ENCODE measurements around the gene SYCP2L. TPM values are rescaled to one million over a fixed set of nuclear protein-coding genes. Genes with fewer than 3 reads are reported as not detected.
"Not testable (repeated sequence)": the region's sequence is repeated elsewhere in the genome, so short reads cannot be mapped to it uniquely, and the experiment has no call there.

SYCP2L gene
- total and polyA plus RNA-seq, 8 donors = 1.1 to 2.3 (median 1.4) TPM

DNA sequence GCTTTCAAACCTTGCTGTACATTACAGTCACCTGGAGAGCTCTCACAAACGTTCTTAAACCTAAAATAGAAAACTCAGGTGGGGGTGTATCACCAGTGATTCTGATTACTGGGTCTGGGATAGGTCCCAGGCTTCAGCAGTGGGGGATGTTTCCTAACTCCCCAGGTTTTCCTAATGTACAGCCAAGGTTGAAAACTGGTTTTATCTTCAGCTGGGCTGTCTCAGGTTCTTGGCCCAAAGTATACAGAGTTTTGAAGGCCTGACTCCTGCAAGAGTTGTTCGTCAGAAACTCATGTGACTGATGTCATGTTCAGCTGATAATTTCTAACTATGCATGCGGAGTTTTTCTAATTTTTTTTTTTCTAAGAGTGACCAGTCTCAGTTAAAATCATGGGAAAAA is 9.8 kb downstream of the SYCP2L start:
- ATAC-seq = peak in 2 of 4 donors; percentile 22 to 58
- TF ChIP-seq, protein P1, sequence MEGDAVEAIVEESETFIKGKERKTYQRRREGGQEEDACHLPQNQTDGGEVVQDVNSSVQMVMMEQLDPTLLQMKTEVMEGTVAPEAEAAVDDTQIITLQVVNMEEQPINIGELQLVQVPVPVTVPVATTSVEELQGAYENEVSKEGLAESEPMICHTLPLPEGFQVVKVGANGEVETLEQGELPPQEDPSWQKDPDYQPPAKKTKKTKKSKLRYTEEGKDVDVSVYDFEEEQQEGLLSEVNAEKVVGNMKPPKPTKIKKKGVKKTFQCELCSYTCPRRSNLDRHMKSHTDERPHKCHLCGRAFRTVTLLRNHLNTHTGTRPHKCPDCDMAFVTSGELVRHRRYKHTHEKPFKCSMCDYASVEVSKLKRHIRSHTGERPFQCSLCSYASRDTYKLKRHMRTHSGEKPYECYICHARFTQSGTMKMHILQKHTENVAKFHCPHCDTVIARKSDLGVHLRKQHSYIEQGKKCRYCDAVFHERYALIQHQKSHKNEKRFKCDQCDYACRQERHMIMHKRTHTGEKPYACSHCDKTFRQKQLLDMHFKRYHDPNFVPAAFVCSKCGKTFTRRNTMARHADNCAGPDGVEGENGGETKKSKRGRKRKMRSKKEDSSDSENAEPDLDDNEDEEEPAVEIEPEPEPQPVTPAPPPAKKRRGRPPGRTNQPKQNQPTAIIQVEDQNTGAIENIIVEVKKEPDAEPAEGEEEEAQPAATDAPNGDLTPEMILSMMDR (IDR thresholded peaks at IDR 0.05) = no peak
- no peaks in the 10 kb centered on the region for H3K27me3 ChIP-seq
- no peak overlapping the region for H3K4me3 ChIP-seq
- WGBS, 2 donors = 38 to 40% methylated on average over 3 of the region's 3 CpGs
- DNase-seq = no peak
- no peaks in the 10 kb centered on the region for H3K36me3 ChIP-seq
- intact Hi-C loops (cut with DNase I) = no loop called here
- no peak overlapping the region for H3K27ac ChIP-seq
- no peaks in the 10 kb centered on the region for H3K9me3 ChIP-seq
- FAIRE-seq = no peak
- no peaks in the 10 kb centered on the region for H3K4me1 ChIP-seq

DNA sequence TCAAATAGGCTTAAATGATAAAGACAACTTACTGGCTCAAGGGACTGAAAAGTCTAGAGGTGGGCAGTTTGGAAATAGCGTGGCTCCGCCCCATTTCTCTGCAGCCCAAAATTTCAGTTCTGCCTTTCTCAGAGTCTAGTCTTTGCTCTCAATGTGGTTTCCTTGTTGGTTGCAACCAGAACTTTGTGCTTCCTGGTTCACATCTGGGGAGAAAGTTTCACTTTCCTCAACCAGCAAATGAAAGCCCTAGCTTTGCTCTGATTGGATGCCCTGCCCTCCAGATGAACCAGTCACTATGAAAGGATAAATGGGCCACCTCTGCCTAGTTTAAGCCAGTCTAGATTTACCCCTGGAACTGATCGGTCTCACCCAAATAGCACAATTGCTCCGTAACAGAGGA is 14.9 kb downstream of the SYCP2L start:
- intact Hi-C loops (cut with DNase I) = no loop called here
- H3K4me3 ChIP-seq = no peak overlapping the region
- 81 to 93% methylated on average over 4 of the region's 4 CpGs for WGBS, 2 donors
- DNase-seq = no peak
- H3K36me3 ChIP-seq = no peaks in the 10 kb centered on the region
- no peak overlapping the region for H3K27ac ChIP-seq
- H3K4me1 ChIP-seq = no peaks in the 10 kb centered on the region
- no peaks in the 10 kb centered on the region for H3K27me3 ChIP-seq
- peak in 2 of 4 donors; percentile 46 to 66 for ATAC-seq
- no peak for FAIRE-seq
- TF ChIP-seq, protein P1 (IDR thresholded peaks at IDR 0.05) = no peak
- H3K9me3 ChIP-seq = no peaks in the 10 kb centered on the region

DNA sequence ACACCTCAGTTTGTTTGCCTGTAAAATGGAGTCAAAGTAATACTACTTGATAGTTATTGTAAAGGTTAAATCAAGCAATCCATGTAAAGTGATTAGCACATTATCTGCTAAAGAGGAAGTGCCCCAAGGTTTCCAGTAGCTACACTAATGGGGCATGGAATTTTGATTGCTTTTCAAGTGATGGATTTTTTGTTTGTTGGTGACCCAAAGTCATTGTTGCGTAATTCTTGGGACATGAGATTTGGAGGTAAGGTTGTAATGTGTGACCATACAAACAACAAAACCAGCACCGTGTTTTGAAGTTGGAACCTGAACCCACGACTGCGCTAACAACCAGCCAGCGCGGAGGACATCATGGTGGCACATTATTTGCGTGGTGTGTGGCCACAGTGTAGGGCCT is 17.2 kb downstream of the SYCP2L start:
- Histone ChIP-seq H3K9me3 (no peaks in the 10 kb centered on the region), H3K27me3 (no peaks in the 10 kb centered on the region), H3K4me3 (no peak overlapping the region), H3K36me3 (no peaks in the 10 kb centered on the region), H3K4me1 (no peaks in the 10 kb centered on the region), H3K27ac (no peak overlapping the region)
- FAIRE-seq (no peak), DNase-seq (no peak), ATAC-seq (no peak)
- TF ChIP-seq, protein P1 (IDR thresholded peaks at IDR 0.05) = no peak
- WGBS, 2 donors = 89 to 90% methylated on average over 7 of the region's 7 CpGs
- intact Hi-C loops (cut with DNase I) = no loop called here

- Histone ChIP-seq H3K27ac (no peak overlapping the region), H3K36me3 (no peaks in the 10 kb centered on the region), H3K27me3 (no peaks in the 10 kb centered on the region), H3K4me3 (no peak overlapping the region), H3K4me1 (no peaks in the 10 kb centered on the region), H3K9me3 (no peaks in the 10 kb centered on the region)
- FAIRE-seq (no peak), ATAC-seq (no peak), DNase-seq (no peak)
- TF ChIP-seq, protein P1 (IDR thresholded peaks at IDR 0.05) = no peak
- WGBS, 2 donors = 87 to 96% methylated on average over 1 of the region's 1 CpG
- intact Hi-C loops (cut with DNase I) = no loop called here
Observed at GRCh38 chr6:10908228-10908627, 21.4 kb downstream of the SYCP2L start.

GRCh38 chr6:10919520-10919919 is 32.7 kb downstream of the SYCP2L start:
- 96 to 98% methylated on average over 3 of the region's 3 CpGs for WGBS, 2 donors
- FAIRE-seq; H3K36me3 ChIP-seq; H3K27me3 ChIP-seq; intact Hi-C loops (cut with DNase I); H3K4me1 ChIP-seq; DNase-seq; H3K9me3 ChIP-seq; ATAC-seq; H3K4me3 ChIP-seq; H3K27ac ChIP-seq: not testable (repeated sequence)

GRCh38 chr6:10933126-10933525 is 46.3 kb downstream of the SYCP2L start:
- WGBS, 2 donors = 44 to 69% methylated on average over 1 of the region's 1 CpG
- no peak for DNase-seq
- intact Hi-C loops (cut with DNase I) = no loop called here

More at GRCh38 chr6:10933126-10933525, 46.3 kb downstream of the SYCP2L start:
- no peak overlapping the region for H3K4me3 ChIP-seq
- no peaks in the 10 kb centered on the region for H3K36me3 ChIP-seq
- H3K27ac ChIP-seq = no peak overlapping the region
- TF ChIP-seq, protein P1 (IDR thresholded peaks at IDR 0.05) = no peak
- no peaks in the 10 kb centered on the region for H3K9me3 ChIP-seq
- FAIRE-seq (no peak), ATAC-seq (no peak)
- no peaks in the 10 kb centered on the region for H3K4me1 ChIP-seq
- H3K27me3 ChIP-seq = no peaks in the 10 kb centered on the region

All from pancreas (tissue), 10 donors.